ENCODE measurements around the gene OR2A25.

OR2A25 gene

DNA sequence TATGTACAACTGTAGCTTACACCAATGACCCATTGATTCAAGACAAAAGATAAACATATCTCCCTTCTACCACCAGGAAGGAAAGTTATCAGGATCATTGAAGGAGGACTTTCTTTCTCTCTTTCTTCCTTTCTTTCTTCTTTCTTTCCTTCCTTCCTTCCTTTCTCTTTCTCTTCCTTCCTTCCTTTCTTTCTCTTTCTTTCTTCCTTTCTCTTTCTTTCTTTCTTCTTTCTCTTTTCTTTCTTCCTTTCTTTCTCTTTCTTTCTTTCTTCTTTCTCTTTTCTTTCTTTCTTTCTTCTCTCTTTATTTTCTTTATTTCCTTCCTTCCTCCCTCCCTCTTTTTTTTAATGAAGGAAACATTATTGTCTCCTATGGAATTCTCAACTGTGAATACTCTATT, 29.2 kb downstream of the OR2A25 start:
- H3K4me3 Mint-ChIP-seq, result no peak overlapping the region
- TF ChIP-seq, protein P1, sequence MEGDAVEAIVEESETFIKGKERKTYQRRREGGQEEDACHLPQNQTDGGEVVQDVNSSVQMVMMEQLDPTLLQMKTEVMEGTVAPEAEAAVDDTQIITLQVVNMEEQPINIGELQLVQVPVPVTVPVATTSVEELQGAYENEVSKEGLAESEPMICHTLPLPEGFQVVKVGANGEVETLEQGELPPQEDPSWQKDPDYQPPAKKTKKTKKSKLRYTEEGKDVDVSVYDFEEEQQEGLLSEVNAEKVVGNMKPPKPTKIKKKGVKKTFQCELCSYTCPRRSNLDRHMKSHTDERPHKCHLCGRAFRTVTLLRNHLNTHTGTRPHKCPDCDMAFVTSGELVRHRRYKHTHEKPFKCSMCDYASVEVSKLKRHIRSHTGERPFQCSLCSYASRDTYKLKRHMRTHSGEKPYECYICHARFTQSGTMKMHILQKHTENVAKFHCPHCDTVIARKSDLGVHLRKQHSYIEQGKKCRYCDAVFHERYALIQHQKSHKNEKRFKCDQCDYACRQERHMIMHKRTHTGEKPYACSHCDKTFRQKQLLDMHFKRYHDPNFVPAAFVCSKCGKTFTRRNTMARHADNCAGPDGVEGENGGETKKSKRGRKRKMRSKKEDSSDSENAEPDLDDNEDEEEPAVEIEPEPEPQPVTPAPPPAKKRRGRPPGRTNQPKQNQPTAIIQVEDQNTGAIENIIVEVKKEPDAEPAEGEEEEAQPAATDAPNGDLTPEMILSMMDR (IDR thresholded peaks at IDR 0.05; ENCODE audit: unreplicated experiment in 3 of 3), result no peak
- no peaks in the 10 kb centered on the region for H3K36me3 Mint-ChIP-seq (ENCODE audit: low read depth)
- no peaks in the 10 kb centered on the region for H3K27me3 Mint-ChIP-seq (ENCODE audit: low read depth)
- no peaks in the 10 kb centered on the region for H3K4me1 Mint-ChIP-seq
- H3K27ac Mint-ChIP-seq, result no peak overlapping the region
- no peaks in the 10 kb centered on the region for H3K9me3 Mint-ChIP-seq

DNA sequence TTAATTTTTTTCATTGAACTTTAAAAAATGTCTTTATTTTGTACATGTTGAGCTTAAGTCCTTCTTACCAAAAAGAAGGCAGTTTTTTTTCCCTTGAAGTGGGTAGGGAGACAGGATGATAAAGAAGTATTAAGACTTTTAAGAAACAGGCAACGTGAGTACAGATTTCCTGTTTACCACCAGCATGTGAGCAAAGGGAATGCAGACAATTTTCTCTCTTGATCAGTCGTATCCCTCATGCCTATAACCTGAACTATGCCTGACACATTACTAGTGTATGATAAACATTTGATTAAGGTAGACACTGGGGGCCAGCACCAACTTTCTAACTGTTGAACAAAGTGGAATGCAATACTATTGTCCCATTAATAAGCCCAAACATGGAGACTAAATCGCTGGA, 31.0 kb downstream of the OR2A25 start:
- TF ChIP-seq, protein P1 (IDR thresholded peaks at IDR 0.05; ENCODE audit: unreplicated experiment in 3 of 3), result no peak
- H3K4me1 Mint-ChIP-seq, result no peaks in the 10 kb centered on the region
- H3K9me3 Mint-ChIP-seq, result no peaks in the 10 kb centered on the region
- no peaks in the 10 kb centered on the region for H3K27me3 Mint-ChIP-seq (ENCODE audit: low read depth)
- no peak overlapping the region for H3K27ac Mint-ChIP-seq
- H3K36me3 Mint-ChIP-seq (ENCODE audit: low read depth), result no peaks in the 10 kb centered on the region
- H3K4me3 Mint-ChIP-seq, result no peak overlapping the region

DNA sequence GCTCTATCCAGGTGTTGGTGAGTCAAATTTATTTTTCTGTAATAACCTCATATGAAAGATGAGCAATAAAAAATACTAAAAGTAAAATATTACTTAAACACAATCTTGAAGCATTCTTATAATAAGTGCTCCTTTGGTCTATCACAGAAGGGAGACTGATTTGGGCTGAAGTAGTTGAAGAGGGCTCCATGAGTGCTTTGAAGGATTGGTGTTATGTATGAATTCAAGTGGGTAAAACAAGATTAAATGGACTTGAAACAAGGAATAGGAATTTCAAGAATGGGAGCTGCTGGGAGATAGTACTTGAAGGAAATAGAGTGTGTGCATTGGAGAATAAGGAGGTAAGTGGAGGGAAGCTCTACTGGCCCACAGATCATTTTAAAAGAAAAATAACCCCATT, 32.4 kb downstream of the OR2A25 start:
- H3K27ac Mint-ChIP-seq, result no peak overlapping the region
- H3K36me3 Mint-ChIP-seq (ENCODE audit: low read depth), result no peaks in the 10 kb centered on the region
- no peaks in the 10 kb centered on the region for H3K9me3 Mint-ChIP-seq
- H3K4me1 Mint-ChIP-seq, result no peaks in the 10 kb centered on the region
- H3K27me3 Mint-ChIP-seq (ENCODE audit: low read depth), result no peaks in the 10 kb centered on the region
- H3K4me3 Mint-ChIP-seq, result no peak overlapping the region
- TF ChIP-seq, protein P1 (IDR thresholded peaks at IDR 0.05; ENCODE audit: unreplicated experiment in 3 of 3), result no peak

DNA sequence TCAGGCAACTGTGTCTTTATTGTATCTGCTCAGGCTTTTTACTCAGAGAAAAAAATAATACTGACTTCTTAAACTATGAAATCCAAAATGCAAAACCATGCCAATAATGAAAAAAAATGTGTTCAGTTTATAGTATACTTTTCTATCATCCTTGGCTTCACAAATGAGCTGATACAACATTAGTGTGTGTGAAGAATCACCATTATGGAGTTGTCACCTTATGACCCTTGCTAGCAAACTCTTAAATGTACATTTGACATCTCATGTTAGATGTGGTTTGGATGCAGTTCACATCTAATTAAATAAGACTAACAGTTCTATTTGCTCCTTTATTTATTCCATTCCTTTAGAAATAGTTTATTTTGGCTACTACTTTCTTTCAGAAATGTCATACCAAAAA, 35.6 kb downstream of the OR2A25 start:
- Mint-ChIP-seq H3K9me3 (no peaks in the 10 kb centered on the region), H3K27me3 (ENCODE audit: low read depth) (no peaks in the 10 kb centered on the region), H3K4me3 (no peak overlapping the region), H3K36me3 (ENCODE audit: low read depth) (no peaks in the 10 kb centered on the region), H3K4me1 (no peaks in the 10 kb centered on the region), H3K27ac (no peak overlapping the region)
- TF ChIP-seq, protein P1 (IDR thresholded peaks at IDR 0.05; ENCODE audit: unreplicated experiment in 3 of 3), result no peak

DNA sequence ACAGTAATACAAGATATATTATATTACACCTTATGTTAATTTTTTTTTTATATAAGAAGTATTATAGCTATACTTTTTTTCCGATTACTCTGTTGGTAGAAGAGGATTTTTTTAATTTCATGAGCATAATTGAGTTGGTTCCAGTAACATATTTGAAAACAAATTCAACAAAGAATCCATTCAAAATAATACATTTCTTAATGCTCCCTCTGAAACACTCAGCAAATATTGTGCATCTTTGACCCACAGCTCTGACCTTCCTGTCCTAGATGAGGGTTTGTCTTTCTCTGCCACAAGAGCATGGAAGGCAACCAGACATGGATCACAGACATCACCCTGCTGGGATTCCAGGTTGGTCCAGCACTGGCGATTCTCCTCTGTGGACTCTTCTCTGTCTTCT, 39.7 kb downstream of the OR2A25 start, which contains the start of gene OR2A2:
Gene OR2A2 (plus strand): TSS at position 301 of the 400 bp plus-strand sequence. CDS start 0 bp downstream, at position 301.
- no peak within 1 kb of the TSS for H3K4me3 Mint-ChIP-seq
- H3K27me3 Mint-ChIP-seq (ENCODE audit: low read depth), result no peaks in the 10 kb centered on the region

DNA sequence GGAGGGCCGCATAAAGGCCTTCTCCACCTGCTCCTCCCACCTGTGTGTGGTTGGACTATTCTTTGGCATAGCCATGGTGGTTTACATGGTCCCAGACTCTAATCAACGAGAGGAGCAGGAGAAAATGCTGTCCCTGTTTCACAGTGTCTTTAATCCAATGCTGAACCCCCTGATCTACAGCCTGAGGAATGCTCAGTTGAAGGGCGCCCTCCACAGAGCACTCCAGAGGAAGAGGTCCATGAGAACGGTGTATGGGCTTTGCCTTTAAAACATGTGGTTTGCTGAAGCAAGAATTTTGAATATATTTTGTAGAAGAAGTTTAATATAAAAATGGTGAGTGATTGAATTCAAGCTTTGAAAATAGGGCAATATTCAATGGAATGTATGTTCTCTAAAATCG, 40.7 kb downstream of the OR2A25 start:
- Mint-ChIP-seq H3K4me3 (no peak overlapping the region), H3K27me3 (ENCODE audit: low read depth) (no peaks in the 10 kb centered on the region), H3K9me3 (no peaks in the 10 kb centered on the region), H3K27ac (no peak overlapping the region), H3K36me3 (ENCODE audit: low read depth) (no peaks in the 10 kb centered on the region), H3K4me1 (no peaks in the 10 kb centered on the region)
- TF ChIP-seq, protein P1 (IDR thresholded peaks at IDR 0.05; ENCODE audit: unreplicated experiment in 3 of 3), result no peak

More for the DNA sequence above, 39.7 kb downstream of the OR2A25 start, which contains the start of gene OR2A2:
- H3K4me1 Mint-ChIP-seq, result no peaks in the 10 kb centered on the region
- H3K36me3 Mint-ChIP-seq (ENCODE audit: low read depth), result no peaks in the 10 kb centered on the region
- no peaks in the 10 kb centered on the region for H3K9me3 Mint-ChIP-seq
- H3K27ac Mint-ChIP-seq, result no peak within 1 kb of the TSS
- TF ChIP-seq, protein P1 (IDR thresholded peaks at IDR 0.05; ENCODE audit: unreplicated experiment in 3 of 3), result no peak
